Left colon (tissue), 2 donors: ENCODE results near the gene COPS2. TPM values are rescaled to one million over a fixed set of nuclear protein-coding genes. Genes with fewer than 3 reads are reported as not detected.
A peak's percentile ranks its signal among the peaks of the same experiment; 100 is the strongest.
"Not testable (repeated sequence)": the region's sequence is repeated elsewhere in the genome, so short reads cannot be mapped to it uniquely, and the experiment has no call there.

Source experiments
- ATAC-seq: fragments of 200-7000 bp; cut with Tn5 transposase; one replicate; pipeline ENCODE4 v1.9.1; 2020; ENCODE audit warnings: mild to moderate bottlenecking, moderate library complexity
- DNase-seq, 2 donors: peaks; one replicate each; pipeline ENCODE4 v3.0.0-alpha.2; 2020
- intact Hi-C, 2 donors: fragments of 100-400 bp; cut with DNase I in 1 of 2; cut with micrococcal nuclease in 1 of 2; formaldehyde crosslinking; loops; one replicate each; pipeline versions ENCODE4 v1.11.2 to v1.14.0; 2022; cut with DNase I, micrococcal nuclease
- long read RNA-seq: library from polyadenylated mRNA; unstranded; transcript quantifications from one replicate; pipeline ENCODE4 v2.0.0, GENCODE V29; 2021
- total RNA-seq, 2 donors: library from RNA; stranded (reverse); fragmentation: NEBNext Ultra II Directional; extraction: Animal tissue kit (Norgen Biotek cat#: 25700); gene quantifications; one replicate each; pipeline ENCODE4 v1.2.1, GENCODE V29; 2021
- donor health status: DM: no; HTN: no; CAD: no.
- donor health status: DM: yes; HTN: yes; CAD: no.

COPS2 gene
- total RNA-seq: 10 to 100 TPM; 44.3 to 48.1 TPM
- long read RNA-seq, full-length matches to known transcripts: 51 of 54 reads
- long read RNA-seq, partial matches to known transcripts: 2 of 54 reads
- long read RNA-seq, other reads (novel, unspliced or antisense): 1 of 54 reads

DNA sequence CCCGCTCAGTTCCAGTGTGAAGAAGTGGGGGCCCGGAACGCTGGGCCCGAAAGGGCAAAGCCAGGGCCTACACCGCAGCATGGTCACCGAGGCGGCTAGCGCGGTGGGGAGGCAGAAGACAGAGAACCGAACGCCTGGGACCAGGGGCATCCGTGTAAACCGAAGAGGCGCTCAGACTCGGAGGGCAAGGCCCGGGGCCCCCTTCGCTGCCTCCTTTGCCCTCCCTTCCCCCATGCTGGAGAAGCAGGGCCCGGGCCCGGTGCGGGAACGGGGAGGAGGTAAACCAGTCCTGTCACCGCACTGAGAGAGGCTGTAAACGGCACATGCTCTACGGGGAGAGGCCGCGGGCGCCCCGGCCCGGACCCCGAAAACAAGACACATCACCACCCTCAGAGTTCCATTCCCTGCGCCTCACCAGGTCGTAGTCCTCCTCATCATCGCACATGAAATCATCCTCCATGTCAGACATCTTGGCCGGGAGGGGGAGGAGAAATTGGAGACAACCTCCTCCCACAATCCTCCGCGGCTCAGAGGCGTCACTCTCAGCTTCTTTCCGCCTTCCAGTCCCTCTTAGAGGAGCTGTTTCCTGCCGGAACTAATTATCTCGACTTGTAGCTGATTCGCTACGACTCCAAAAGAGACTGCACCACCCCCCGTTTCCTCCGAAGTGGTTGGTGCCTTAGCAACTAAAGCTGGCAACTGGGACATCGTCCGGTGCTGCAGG lies at the start of gene COPS2:
Gene COPS2, minus strand, starts transcription at position 490 of the 724 bp plus-strand sequence. Its CDS starts 21 bp downstream, at position 469.
- peak; percentile 92 to 95 for DNase-seq
- intact Hi-C loops: no loop called here
- ATAC-seq: peak; percentile 97

GRCh38 chr15:49200347-49200746 lies 44.9 kb upstream of the COPS2 start:
- ATAC-seq: peak; percentile 82
- intact Hi-C loops: no loop called here
- no peak for DNase-seq

DNA sequence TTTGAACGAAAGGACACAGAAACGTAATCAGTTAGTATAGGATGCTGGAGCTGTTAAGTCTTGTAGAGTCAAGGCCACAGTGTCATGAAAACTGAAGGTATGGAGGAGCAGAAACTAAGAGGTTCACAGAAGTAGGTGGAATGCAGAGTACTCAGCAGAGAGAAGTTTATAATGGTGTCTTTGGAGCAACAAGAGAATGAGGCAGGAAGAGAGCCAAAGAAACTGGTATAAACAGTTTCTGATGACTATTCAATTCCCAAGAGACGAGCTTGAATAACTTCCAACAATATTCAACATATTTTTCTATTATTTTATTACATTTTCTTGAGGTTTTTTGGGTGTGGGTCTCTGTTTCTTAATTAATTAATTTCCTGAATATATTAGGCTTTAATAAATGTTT lies 44.3 kb upstream of the COPS2 start:
- DNase-seq (no peak), ATAC-seq (no peak)
- intact Hi-C loops: no loop called here

GRCh38 chr15:49196856-49197255 lies 41.5 kb upstream of the COPS2 start:
- intact Hi-C loops: no loop called here
- no peak for ATAC-seq
- DNase-seq: no peak

DNA sequence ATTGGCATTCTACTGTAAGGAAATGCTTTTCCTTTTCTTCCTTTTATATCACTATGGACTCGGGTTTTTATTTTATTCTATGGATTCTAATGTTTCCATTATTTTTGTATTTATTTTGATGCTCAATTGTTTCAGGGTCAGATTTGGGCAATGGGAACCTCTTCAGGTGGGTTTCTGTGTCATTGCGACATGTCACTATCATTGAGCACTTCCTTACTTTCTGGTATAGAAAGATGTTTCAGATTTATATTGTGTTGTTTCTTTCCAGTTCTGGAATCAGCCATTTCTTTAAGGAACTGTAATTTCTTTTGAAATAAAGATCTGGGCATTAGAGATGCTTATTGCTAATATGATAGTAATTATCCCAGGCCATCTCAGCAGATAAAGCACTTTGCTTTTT lies 36.5 kb upstream of the COPS2 start:
- intact Hi-C loops: no loop called here
- no peak for ATAC-seq

GRCh38 chr15:49190586-49190985 lies 35.2 kb upstream of the COPS2 start:
- no peak for DNase-seq
- no peak for ATAC-seq
- intact Hi-C loops: no loop called here

More for the DNA sequence above, 36.5 kb upstream of the COPS2 start:
- no peak for DNase-seq

DNA sequence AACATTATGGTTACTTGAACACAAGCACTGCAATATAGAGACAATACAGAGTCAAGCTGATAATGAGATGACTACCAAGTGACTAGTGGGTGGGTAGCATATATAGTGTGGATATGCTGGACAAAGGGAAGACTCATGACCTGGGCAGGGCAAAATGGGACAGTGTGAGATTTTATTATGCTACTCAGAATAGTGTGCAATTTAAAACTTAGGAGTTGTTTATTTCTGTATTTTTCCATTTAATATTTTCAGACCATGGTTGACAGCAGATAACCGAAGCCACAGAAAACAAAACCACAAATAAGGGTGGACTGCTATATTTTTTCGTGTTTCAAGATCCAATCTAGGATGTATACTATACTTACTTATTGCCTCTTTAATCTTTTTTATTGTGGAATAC lies 34.2 kb upstream of the COPS2 start:
- DNase-seq (no peak), ATAC-seq (peak; percentile 41)
- intact Hi-C loops: no loop called here

DNA sequence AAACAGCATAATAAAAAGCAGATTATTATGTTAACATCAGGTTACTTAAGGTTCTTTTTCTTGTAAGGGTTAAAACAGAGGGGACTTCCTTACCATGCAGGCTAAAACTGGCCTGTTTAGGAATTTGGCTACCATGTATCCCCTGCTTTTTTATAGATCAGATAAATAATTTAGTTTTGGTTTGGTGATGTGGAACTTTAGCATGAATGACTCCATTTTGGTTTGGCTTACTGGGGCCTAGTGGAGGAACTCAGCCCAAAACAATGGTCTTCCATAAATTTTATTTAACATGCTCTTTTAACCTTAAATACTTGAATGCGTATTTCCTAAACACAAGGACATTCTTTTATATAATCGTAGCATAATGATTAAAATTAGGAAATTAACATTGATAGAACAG lies 33.5 kb upstream of the COPS2 start:
- DNase-seq (no peak), ATAC-seq (no peak)
- intact Hi-C loops: no loop called here

DNA sequence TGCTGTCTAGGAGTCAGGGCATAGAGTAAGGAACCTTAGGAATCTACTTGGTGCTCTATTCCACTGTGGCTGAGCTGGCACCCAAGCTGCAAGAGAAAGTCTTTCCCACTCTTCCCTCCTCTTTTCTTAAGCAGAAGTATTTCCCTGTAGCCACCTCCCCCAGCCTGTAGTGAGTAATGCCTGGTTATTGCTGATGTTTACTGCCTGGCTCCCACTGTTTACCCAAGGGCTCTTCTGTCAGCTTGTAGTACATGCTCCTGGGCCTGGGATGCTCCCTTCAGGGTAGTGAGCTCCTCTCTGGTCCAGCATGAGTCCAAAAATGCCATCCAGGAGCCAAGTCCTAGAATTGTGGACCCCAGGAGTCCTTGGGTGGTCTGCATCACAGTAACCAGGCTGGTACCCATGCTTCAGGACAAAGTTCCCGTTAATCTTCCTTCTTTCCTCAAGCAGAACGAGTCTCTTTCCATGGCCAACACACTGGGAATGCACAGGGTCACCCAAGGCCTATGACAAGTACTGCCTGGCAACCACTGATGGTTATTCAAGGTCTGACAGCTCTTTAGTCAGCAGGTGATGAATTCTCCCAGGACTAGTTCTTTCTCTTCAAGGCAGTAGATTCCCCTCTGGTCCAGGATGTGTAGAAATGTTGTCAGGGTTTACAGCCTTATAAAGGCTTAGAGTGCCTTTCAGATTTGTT lies 32.3 kb upstream of the COPS2 start:
- intact Hi-C loops: no loop called here
- ATAC-seq (peak; percentile 60), DNase-seq (no peak)

GRCh38 chr15:49185473-49185872 lies 30.1 kb upstream of the COPS2 start:
- no peak for DNase-seq
- intact Hi-C loops: no loop called here
- ATAC-seq: no peak

DNA sequence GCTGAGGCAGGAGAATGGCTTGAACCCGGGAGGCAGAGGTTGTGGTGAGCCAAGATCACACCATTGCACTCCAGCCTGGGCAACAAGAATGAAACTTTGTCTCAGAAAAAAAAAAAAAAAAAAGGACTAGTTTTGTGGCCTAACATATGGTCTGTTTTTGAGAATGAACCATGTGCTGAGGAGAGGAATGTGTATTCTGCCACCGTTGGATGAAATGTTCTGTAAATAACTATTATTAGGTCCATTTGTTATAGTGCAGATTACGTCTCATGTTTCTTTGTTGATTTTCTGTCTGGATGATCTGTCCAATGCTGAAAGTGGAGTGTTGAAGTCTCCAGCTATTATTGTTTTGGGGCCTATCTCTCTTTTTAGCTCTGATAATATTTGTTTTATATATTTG lies 28.3 kb upstream of the COPS2 start:
- ATAC-seq: not testable (repeated sequence)

DNA sequence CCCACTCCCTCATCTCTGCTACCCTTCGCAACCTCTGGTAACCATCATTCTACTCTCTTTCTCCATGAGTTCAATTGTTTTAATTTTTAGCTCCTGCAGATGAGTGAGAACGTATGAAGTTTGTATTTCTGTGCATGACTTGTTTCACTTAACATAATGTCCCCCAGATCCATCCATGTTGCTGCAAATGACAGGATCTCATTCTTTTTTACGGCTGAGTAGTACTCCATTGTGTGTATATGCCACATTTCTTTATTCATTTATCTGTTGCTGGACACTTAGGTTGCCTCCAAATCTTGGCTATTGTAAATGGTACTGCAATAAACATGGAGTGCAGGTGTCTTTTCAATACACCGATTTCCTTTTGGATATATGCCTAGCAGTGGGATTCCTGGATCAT lies 26.7 kb upstream of the COPS2 start:
- DNase-seq: no peak
- intact Hi-C loops: no loop called here
- no peak for ATAC-seq

More for the DNA sequence above, 28.3 kb upstream of the COPS2 start:
- intact Hi-C loops, DNase-seq: not testable (repeated sequence)

- DNase-seq: no peak
- ATAC-seq: no peak
- intact Hi-C loops: no loop called here
These were observed 24.2 kb upstream of the COPS2 start for GRCh38 chr15:49179433-49180190.

DNA sequence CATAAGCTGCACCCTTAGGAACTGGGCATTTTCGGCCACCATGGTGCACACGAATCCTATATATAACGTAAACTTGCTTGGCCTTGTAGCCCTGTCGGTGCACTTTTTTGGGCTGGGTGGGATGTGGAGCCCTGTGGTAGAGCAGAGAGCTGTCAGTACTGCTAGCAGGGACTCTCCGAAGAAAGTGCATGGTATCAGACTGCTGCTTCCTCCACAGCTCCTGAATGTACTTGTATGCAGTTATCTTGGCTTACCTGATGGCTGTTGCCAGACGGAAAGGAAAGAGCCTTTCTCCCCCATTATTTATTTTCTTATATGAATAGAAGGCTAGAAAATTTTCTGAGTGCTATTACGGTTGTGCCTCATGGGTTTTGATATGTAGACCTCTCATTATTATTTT lies 23.1 kb upstream of the COPS2 start:
- intact Hi-C loops: no loop called here
- DNase-seq: no peak
- no peak for ATAC-seq

- DNase-seq, intact Hi-C loops: not testable (repeated sequence)
- peak; percentile 71 for ATAC-seq
These were observed 20.4 kb upstream of the COPS2 start for GRCh38 chr15:49175582-49176397.

DNA sequence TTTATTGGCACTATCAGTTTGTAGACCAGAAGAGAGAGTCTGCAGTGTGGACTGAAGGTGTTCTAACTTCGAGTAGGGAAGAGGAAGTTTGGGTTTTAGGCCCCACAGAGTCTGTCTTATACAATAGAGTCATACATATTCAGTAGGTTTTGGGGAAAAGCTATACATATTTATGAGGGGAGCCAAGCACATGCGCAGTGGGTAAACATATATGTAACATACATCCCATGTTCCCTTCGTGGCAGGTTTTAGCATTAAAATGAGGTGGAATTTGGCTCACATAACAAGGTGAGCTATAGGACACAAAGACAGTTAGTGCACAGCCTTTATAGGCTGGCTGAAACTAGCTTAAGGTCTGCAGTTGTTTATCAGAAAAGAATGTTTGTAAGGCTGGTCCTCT lies 19.5 kb upstream of the COPS2 start:
- ATAC-seq (no peak), DNase-seq (no peak)
- intact Hi-C loops: no loop called here

- ATAC-seq (no peak), DNase-seq (no peak)
- intact Hi-C loops: no loop called here
These were observed 16.4 kb upstream of the COPS2 start for GRCh38 chr15:49171790-49172189.

GRCh38 chr15:49169880-49170597 lies 14.6 kb upstream of the COPS2 start, which contains the start of gene GALK2:
Gene GALK2 (plus strand): TSS chr15:49170247. CDS start chr15:49170323, 76 bp downstream.
- intact Hi-C loops: no loop called here

More at GRCh38 chr15:49169880-49170597, 14.6 kb upstream of the COPS2 start, which contains the start of gene GALK2:
- DNase-seq (peak; percentile 91 to 95), ATAC-seq (peak; percentile 99)
